Activated CD8-positive, alpha-beta memory T cell treated with anti-CD3 and anti-CD28 coated beads for 4 hours (primary cell): ENCODE measurements around the gene C2orf72.
"Not testable (repeated sequence)": the region's sequence is repeated elsewhere in the genome, so short reads cannot be mapped to it uniquely, and the experiment has no call there.

Experiments
- DNase-seq, 2 donors: peaks; one replicate each; pipeline ENCODE4 v3.0.0-alpha.2; 2020; ENCODE audit warnings: low read depth in 2 of 2

The C2orf72 gene

GRCh38 chr2:231015478-231015877 is 21.8 kb upstream of the C2orf72 start:
- DNase-seq, result no peak

- no peak for DNase-seq
Measured at GRCh38 chr2:231015926-231016325, 21.4 kb upstream of the C2orf72 start.

- no peak for DNase-seq
Measured at GRCh38 chr2:231016566-231017230, 20.6 kb upstream of the C2orf72 start.

- DNase-seq, result no peak
Measured at GRCh38 chr2:231017231-231017598, 20.1 kb upstream of the C2orf72 start.

GRCh38 chr2:231018184-231018583 is 19.1 kb upstream of the C2orf72 start:
- DNase-seq, result no peak

GRCh38 chr2:231025059-231025458 is 12.3 kb upstream of the C2orf72 start:
- not testable (repeated sequence) for DNase-seq

GRCh38 chr2:231028889-231029288 is 8.4 kb upstream of the C2orf72 start:
- no peak for DNase-seq

GRCh38 chr2:231029563-231029962 is 7.8 kb upstream of the C2orf72 start:
- DNase-seq, result no peak

GRCh38 chr2:231030725-231031124 is 6.6 kb upstream of the C2orf72 start:
- no peak for DNase-seq

GRCh38 chr2:231032575-231033140 is 4.7 kb upstream of the C2orf72 start:
- no peak for DNase-seq

GRCh38 chr2:231033147-231034132 is 3.9 kb upstream of the C2orf72 start:
- no peak for DNase-seq

GRCh38 chr2:231034291-231034882 is 2.9 kb upstream of the C2orf72 start:
- no peak for DNase-seq

GRCh38 chr2:231036131-231036530 is 1.2 kb upstream of the C2orf72 start:
- no peak for DNase-seq

GRCh38 chr2:231036578-231037106 is 681 bp upstream of the C2orf72 start:
- no peak for DNase-seq

GRCh38 chr2:231037731-231038482 is 584 bp downstream of the C2orf72 start:
- DNase-seq, result no peak

GRCh38 chr2:231038483-231039293 is 1.4 kb downstream of the C2orf72 start:
- DNase-seq, result no peak

GRCh38 chr2:231039294-231039664 is 2.0 kb downstream of the C2orf72 start:
- no peak for DNase-seq

- no peak for DNase-seq
Measured at GRCh38 chr2:231039821-231040364, 2.6 kb downstream of the C2orf72 start.

- DNase-seq, result no peak
Measured at GRCh38 chr2:231041061-231041689, 3.9 kb downstream of the C2orf72 start.

GRCh38 chr2:231043796-231044195 is 6.5 kb downstream of the C2orf72 start:
- no peak for DNase-seq
